Panc1 (cell line): ENCODE results near the gene PCBD1. TPM values are rescaled to one million over a fixed set of nuclear protein-coding genes. Genes with fewer than 3 reads are reported as not detected.

ENCODE experiments used
- ATAC-seq: fragments of 200-7000 bp; cut with Tn5 transposase; 2 replicates; pipeline ENCODE4 v1.9.1; 2020; ENCODE audit warnings: mild to moderate bottlenecking, moderate library complexity
- BruUV-seq: library from RNA; stranded (reverse); fragments of 400-500 nt; replicated peaks from 2 replicates; lab custom pipeline; 2021; lab: Mats Ljungman, UMichigan
- CTCF ChIA-PET: fragments of 300-600 bp; sonication (Branson Sonifier 250); formaldehyde crosslinking; loops from one replicate; lab custom pipeline; 2022; ENCODE audit warnings: antibody characterized with exemption; lab: Charles Lee
- POLR2A ChIA-PET: fragments of 300-600 bp; sonication (Branson Sonifier 250); formaldehyde crosslinking; loops from one replicate; lab custom pipeline; 2022; ENCODE audit warnings: antibody characterized with exemption; lab: Charles Lee
- DNase-seq: peaks from one replicate; pipeline ENCODE4 v3.0.0-alpha.2; 2010; ENCODE audit warnings: low read depth, low spot score
- H3K27ac ChIP-seq: 2 replicates; pipeline ENCODE4 v1.5.1; 2011; ENCODE audit warnings: mild to moderate bottlenecking, low read length, inconsistent platforms
- H3K27me3 ChIP-seq: fragments of 200-500 bp; sonication (Bioruptor generic); 2 replicates; pipeline ENCODE4 v1.6.0; 2014; ENCODE audit warnings: low read length, inconsistent platforms; ENCODE audit not compliant: control insufficient read depth, insufficient read depth
- H3K36me3 ChIP-seq: fragments of 200-500 bp; sonication (Bioruptor generic); 2 replicates; pipeline ENCODE4 v1.5.1; 2014; ENCODE audit warnings: inconsistent platforms, mild to moderate bottlenecking, low read length, moderate library complexity; ENCODE audit not compliant: control insufficient read depth, insufficient read depth
- H3K4me1 ChIP-seq: 2 replicates; pipeline ENCODE4 v1.5.1; 2011; ENCODE audit warnings: inconsistent platforms, mild to moderate bottlenecking, low read length, moderate library complexity; ENCODE audit not compliant: control insufficient read depth, insufficient read depth
- H3K4me3 ChIP-seq, 2 experiments: 2 replicates each; pipeline ENCODE4 v1.5.1; 2011 to 2012; ENCODE audit warnings: low read depth in 2 of 2, low read length in 2 of 2, mild to moderate bottlenecking in 2 of 2, inconsistent platforms in 1 of 2, moderate library complexity in 1 of 2
- H3K9me3 ChIP-seq: fragments of 200-500 bp; sonication (Bioruptor generic); 2 replicates; pipeline ENCODE4 v1.5.1; 2014; ENCODE audit warnings: low read depth, mild to moderate bottlenecking, inconsistent platforms, low read length, moderate library complexity; ENCODE audit not compliant: control insufficient read depth, insufficient read depth
- CTCF ChIP-seq: fragments of 450-650 bp; IDR thresholded peaks from 2 replicates; pipeline ENCODE4 v1.5.1; 2017; ENCODE audit warnings: mild to moderate bottlenecking
- POLR2AphosphoS5 ChIP-seq: IDR thresholded peaks from 2 replicates; pipeline ENCODE4 v1.6.1; 2012; ENCODE audit warnings: mild to moderate bottlenecking, low read depth, low read length, moderate library complexity
- REST ChIP-seq, 2 experiments: IDR thresholded peaks; 2 replicates each; pipeline ENCODE4 v1.6.1; 2011 to 2012; ENCODE audit warnings: low read depth in 2 of 2, control low read depth in 1 of 2, low read length in 1 of 2, mild to moderate bottlenecking in 1 of 2, moderate library complexity in 1 of 2; ENCODE audit not compliant: insufficient read depth in 1 of 2
- SIN3A ChIP-seq: IDR thresholded peaks from 2 replicates; pipeline ENCODE4 v1.6.1; 2012; ENCODE audit warnings: low read depth, mild to moderate bottlenecking, low read length, moderate library complexity, borderline replicate concordance; ENCODE audit not compliant: insufficient read depth
- TCF7L2 ChIP-seq: IDR thresholded peaks from 2 replicates; pipeline ENCODE4 v1.6.1; 2011; ENCODE audit warnings: mild to moderate bottlenecking, low read depth, low read length, inconsistent platforms
- in situ Hi-C: cut with HindIII; loops from 2 replicates; pipeline ENCODE4 v1.10.0; 2016; ENCODE audit warnings: low sequenced_read_pairs, low pct_unique_long_range_greater_than_20kb
- intact Hi-C: fragments of 100-400 bp; cut with micrococcal nuclease; formaldehyde crosslinking; loops from one replicate; pipeline ENCODE4 v1.10.0; 2022; ENCODE audit not compliant: unreplicated experiment
- total RNA-seq: library from RNA; stranded (reverse); gene quantifications from one replicate; pipeline ENCODE4 v1.2.1, GENCODE V29; 2021; ENCODE audit not compliant: unreplicated experiment

The PCBD1 gene
- total RNA-seq, 1 experiment from 2014 or later, result 122 TPM

DNA sequence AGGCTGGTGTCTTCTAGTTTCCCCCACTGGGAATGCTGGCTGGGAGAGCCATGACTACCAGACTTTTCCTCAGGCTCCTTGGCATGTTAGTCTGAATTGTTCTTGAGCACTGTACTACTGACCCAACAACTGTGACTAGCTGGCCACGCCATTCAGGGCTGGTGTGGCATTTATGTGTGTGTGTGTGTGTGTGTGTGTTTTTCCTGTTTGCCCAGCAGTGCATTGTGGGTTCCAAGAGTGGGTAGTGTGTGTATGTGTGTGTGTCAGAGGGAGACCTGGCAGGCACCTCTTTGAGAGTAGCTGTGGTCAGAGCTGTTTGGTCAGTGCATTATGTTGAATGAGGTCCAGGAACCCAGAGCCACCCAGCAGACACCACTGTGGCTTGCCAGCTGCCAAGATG lies 9.2 kb downstream of the PCBD1 start:
- DNase-seq, result no peak
- no TSS peak for BruUV-seq
- no peaks in the 10 kb centered on the region for H3K27me3 ChIP-seq
- TF ChIP-seq CTCF (no peak), REST (IDR thresholded peaks at IDR 0.05; ENCODE audit: insufficient read depth in 1 of 2, low read depth in 2 of 2, low read length in 1 of 2) (no peak), POLR2AphosphoS5 (no peak), TCF7L2 (no peak), SIN3A (no peak)
- H3K9me3 ChIP-seq, result no peaks in the 10 kb centered on the region
- CTCF ChIA-PET, result no interaction called here
- POLR2A ChIA-PET, result no interaction called here
- intact Hi-C loops (no loop called here), in situ Hi-C loops (no loop called here)
- H3K27ac ChIP-seq, result no peak overlapping the region
- 0 out of 2 replicates have a peak, but pooled peaks have one; percentile 33 for ATAC-seq
- H3K4me1 ChIP-seq, result no peaks in the 10 kb centered on the region
- no peak overlapping the region for H3K4me3 ChIP-seq
- H3K36me3 ChIP-seq, result peaks cover 2% of the 10 kb centered on the region; the same call in 1 of the 2 replicates

DNA sequence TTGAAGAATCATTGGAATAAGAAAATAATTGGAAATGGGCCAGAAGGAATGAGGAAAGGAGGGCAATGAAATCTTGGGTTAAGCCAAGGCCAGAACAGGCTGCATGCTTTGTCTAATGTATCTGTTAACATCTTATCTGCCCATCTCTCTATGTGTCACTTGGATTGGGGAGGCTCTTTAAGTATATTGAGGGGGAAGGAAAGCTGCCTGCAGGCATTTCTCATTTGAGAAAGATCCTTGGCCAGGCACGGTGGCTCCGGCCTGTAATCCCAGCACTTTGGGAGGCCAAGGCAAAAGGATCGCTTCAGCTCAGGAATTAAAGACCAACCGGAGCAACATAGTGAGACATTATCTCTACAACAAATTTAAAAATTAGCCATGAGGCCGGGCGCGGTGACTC lies 14.3 kb downstream of the PCBD1 start:
- intact Hi-C loops, result no loop called here
- ATAC-seq (no peak), DNase-seq (no peak)
- H3K4me1 ChIP-seq, result no peaks in the 10 kb centered on the region
- no peak for TF ChIP-seq CTCF
- TF ChIP-seq REST (IDR thresholded peaks at IDR 0.05; ENCODE audit: insufficient read depth in 1 of 2, low read depth in 2 of 2, low read length in 1 of 2), result no peak
- TF ChIP-seq TCF7L2, result no peak
- no peak for TF ChIP-seq SIN3A
- TF ChIP-seq POLR2AphosphoS5, result no peak
- H3K4me3 ChIP-seq, result no peak overlapping the region
- in situ Hi-C loops, result no loop called here
- H3K27me3 ChIP-seq, result no peaks in the 10 kb centered on the region
- H3K27ac ChIP-seq, result no peak overlapping the region
- CTCF ChIA-PET, result interaction anchor here (0.6 kb wide), 1 partner anchor 119 kb away, joined by 7 read pairs; no protein-coding TSS in a partner anchor
- H3K36me3 ChIP-seq, result peaks cover 5% of the 10 kb centered on the region; the same call in 1 of the 2 replicates
- POLR2A ChIA-PET, result no interaction called here
- no peaks in the 10 kb centered on the region for H3K9me3 ChIP-seq
- no TSS peak for BruUV-seq
